Astrocyte of the spinal cord (primary cell): ENCODE data around the gene PRR36.
A peak's percentile ranks its signal among the peaks of the same experiment; 100 is the strongest.

Experiments
- DNase-seq: peaks from one replicate; pipeline ENCODE4 v3.0.0; 2011; ENCODE audit warnings: low read depth, low spot score
- H3K4me3 ChIP-seq: 2 replicates; pipeline ENCODE4 v1.5.1; 2011; ENCODE audit warnings: low read depth, mild to moderate bottlenecking, low read length, moderate library complexity
- CTCF ChIP-seq: IDR thresholded peaks from 2 replicates; pipeline ENCODE4 v1.5.1; 2012; ENCODE audit warnings: low read depth, mild to moderate bottlenecking, low read length, inconsistent platforms
- in situ Hi-C: cut with HindIII; loops from 2 replicates; pipeline ENCODE4 v1.10.0; 2017; ENCODE audit warnings: low sequenced_read_pairs

The PRR36 gene

GRCh38 chr19:7871437-7872305 is 2.5 kb downstream of the PRR36 start:
- no peak for TF ChIP-seq CTCF
- DNase-seq: peak; percentile 92
- peak overlapping the region; percentile 35 for H3K4me3 ChIP-seq
- in situ Hi-C loops: no loop called here

GRCh38 chr19:7870571-7871436 is 3.4 kb downstream of the PRR36 start:
- in situ Hi-C loops: no loop called here
- TF ChIP-seq CTCF: no peak
- H3K4me3 ChIP-seq: no peak overlapping the region
- DNase-seq: peak; percentile 35

- in situ Hi-C loops: no loop called here
- H3K4me3 ChIP-seq: no peak overlapping the region
- DNase-seq: no peak
- TF ChIP-seq CTCF: no peak
Observed at GRCh38 chr19:7869910-7870511, 4.2 kb downstream of the PRR36 start.

GRCh38 chr19:7869453-7869909 is 4.7 kb downstream of the PRR36 start:
- H3K4me3 ChIP-seq: no peak overlapping the region
- no peak for TF ChIP-seq CTCF
- DNase-seq: no peak
- in situ Hi-C loops: no loop called here

GRCh38 chr19:7868671-7869452 is 5.3 kb downstream of the PRR36 start:
- peak; percentile 52 for TF ChIP-seq CTCF
- DNase-seq: peak; percentile 39
- in situ Hi-C loops: no loop called here
- H3K4me3 ChIP-seq: peak overlapping the region; percentile 27

- in situ Hi-C loops: no loop called here
- no peak for DNase-seq
- TF ChIP-seq CTCF: no peak
- H3K4me3 ChIP-seq: no peak overlapping the region
Observed at GRCh38 chr19:7868326-7868670, 5.9 kb downstream of the PRR36 start.
